ENCODE measurements around the gene CDIP1. TPM values are rescaled to one million over a fixed set of nuclear protein-coding genes. Genes with fewer than 3 reads are reported as not detected.

Gene CDIP1
- total RNA-seq, 1 donor from 2014 or later, result 31.8 TPM

- Mint-ChIP-seq H3K27ac (no peak overlapping the region), H3K9me3 (ENCODE audit: low read depth) (no peaks in the 10 kb centered on the region), H3K4me1 (ENCODE audit: low read depth) (no peaks in the 10 kb centered on the region), H3K36me3 (ENCODE audit: insufficient read depth) (peaks cover 7% of the 10 kb centered on the region), H3K27me3 (no peaks in the 10 kb centered on the region), H3K4me3 (ENCODE audit: low read depth) (no peak overlapping the region)
- DNase-seq (ENCODE audit: low spot score, unreplicated experiment), result no peak
- TF ChIP-seq CTCF (IDR thresholded peaks at IDR 0.05; ENCODE audit: unreplicated experiment), result no peak
Measured at GRCh38 chr16:4468972-4469371, 69.6 kb downstream of the CDIP1 start.

GRCh38 chr16:4467916-4468315, 70.7 kb downstream of the CDIP1 start:
- H3K4me3 Mint-ChIP-seq (ENCODE audit: low read depth), result no peak overlapping the region
- H3K9me3 Mint-ChIP-seq (ENCODE audit: low read depth), result no peaks in the 10 kb centered on the region
- peaks cover 7% of the 10 kb centered on the region for H3K36me3 Mint-ChIP-seq (ENCODE audit: insufficient read depth)
- H3K4me1 Mint-ChIP-seq (ENCODE audit: low read depth), result no peaks in the 10 kb centered on the region
- H3K27me3 Mint-ChIP-seq, result no peaks in the 10 kb centered on the region
- no peak overlapping the region for H3K27ac Mint-ChIP-seq
- no peak for DNase-seq (ENCODE audit: low spot score, unreplicated experiment)
- no peak for TF ChIP-seq CTCF (IDR thresholded peaks at IDR 0.05; ENCODE audit: unreplicated experiment)

DNA sequence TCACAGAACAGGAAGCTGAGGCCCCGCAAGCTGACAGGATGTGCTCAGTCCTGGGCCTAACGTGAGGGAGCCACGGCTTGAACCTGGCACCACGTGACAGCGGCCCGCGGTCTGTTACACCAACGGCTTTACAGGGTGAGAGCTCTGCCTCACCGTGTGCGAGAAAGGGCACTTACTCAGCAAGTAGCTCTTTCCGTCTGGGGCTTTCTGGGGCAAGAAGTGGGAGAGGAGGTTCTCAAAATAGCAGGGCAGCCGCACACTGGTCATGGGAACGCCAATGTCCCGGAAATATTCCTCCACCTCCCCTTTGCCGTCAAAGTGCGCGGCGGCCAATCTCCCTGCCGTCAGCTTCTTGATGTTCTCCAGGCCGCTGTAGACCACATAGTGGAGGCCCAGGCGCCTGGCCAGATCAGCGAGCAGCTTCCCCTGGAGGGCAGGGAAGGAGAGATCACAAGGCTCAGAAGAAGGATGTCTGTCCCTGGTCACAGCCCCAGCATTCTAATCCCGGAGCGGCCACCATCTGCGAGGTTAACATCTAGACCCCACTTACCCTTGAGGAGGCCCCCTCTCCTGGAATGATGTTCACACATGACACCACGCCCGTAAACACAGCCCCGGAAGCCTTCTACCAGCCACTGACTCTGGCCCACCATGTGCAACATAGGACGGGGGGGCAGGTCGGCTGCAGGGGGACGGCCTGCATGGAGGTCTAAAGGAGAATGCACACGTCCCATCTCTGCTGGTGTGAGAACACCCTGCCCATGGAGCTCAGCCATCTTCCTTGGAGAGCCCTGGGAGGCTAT, 72.4 kb downstream of the CDIP1 start:
- Mint-ChIP-seq H3K9me3 (ENCODE audit: low read depth) (no peaks in the 10 kb centered on the region), H3K4me1 (ENCODE audit: low read depth) (no peaks in the 10 kb centered on the region), H3K36me3 (ENCODE audit: insufficient read depth) (peaks cover 7% of the 10 kb centered on the region), H3K27ac (no peak overlapping the region), H3K4me3 (ENCODE audit: low read depth) (no peak overlapping the region), H3K27me3 (no peaks in the 10 kb centered on the region)
- no peak for TF ChIP-seq CTCF (IDR thresholded peaks at IDR 0.05; ENCODE audit: unreplicated experiment)
- no peak for DNase-seq (ENCODE audit: low spot score, unreplicated experiment)

DNA sequence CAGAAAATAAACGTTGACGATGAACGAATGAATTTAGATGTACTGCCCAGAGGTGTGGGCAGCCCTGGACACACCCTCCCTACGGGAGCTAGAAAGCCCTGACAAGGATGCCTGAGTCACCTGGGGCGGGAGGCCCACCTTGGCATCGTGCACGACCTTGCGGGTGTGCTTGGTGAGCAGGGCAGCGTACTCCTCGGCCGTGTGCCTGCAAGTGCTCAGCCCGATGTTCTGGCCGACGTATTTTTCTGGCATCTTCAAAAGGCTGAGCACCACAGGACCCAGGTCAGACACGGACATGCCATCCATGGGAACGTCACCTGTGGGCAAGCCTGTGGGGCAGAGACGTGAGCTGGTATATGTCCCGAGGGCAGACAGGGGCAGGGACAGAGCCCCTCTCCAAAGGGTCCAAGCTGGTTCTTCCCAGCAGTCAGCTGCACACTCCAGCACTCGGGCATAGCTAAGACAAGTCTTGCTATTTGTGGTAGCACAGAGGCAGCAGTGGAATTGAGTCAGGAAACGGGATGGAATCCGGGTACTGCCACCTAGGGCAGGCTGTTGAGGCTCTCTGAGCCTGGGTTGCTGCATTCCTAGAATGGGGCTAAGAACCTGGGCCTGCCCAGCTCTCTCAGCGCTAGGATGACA, 74.9 kb downstream of the CDIP1 start:
- Mint-ChIP-seq H3K27ac (peak overlapping the region; percentile 27), H3K36me3 (ENCODE audit: insufficient read depth) (peaks cover 12% of the 10 kb centered on the region), H3K27me3 (no peaks in the 10 kb centered on the region), H3K9me3 (ENCODE audit: low read depth) (no peaks in the 10 kb centered on the region), H3K4me3 (ENCODE audit: low read depth) (no peak overlapping the region), H3K4me1 (ENCODE audit: low read depth) (peaks cover 2% of the 10 kb centered on the region)
- TF ChIP-seq CTCF (IDR thresholded peaks at IDR 0.05; ENCODE audit: unreplicated experiment), result no peak
- no peak for DNase-seq (ENCODE audit: low spot score, unreplicated experiment)

GRCh38 chr16:4461250-4462085, 77.1 kb downstream of the CDIP1 start:
- no peaks in the 10 kb centered on the region for H3K9me3 Mint-ChIP-seq (ENCODE audit: low read depth)
- peaks cover 8% of the 10 kb centered on the region for H3K36me3 Mint-ChIP-seq (ENCODE audit: insufficient read depth)
- no peaks in the 10 kb centered on the region for H3K27me3 Mint-ChIP-seq
- peaks cover 2% of the 10 kb centered on the region for H3K4me1 Mint-ChIP-seq (ENCODE audit: low read depth)
- peak overlapping the region; percentile 29 for H3K27ac Mint-ChIP-seq
- no peak overlapping the region for H3K4me3 Mint-ChIP-seq (ENCODE audit: low read depth)
- no peak for TF ChIP-seq CTCF (IDR thresholded peaks at IDR 0.05; ENCODE audit: unreplicated experiment)
- no peak for DNase-seq (ENCODE audit: low spot score, unreplicated experiment)

Measured in progenitor cell of endocrine pancreas (in vitro differentiated cells).